HG03159 (cell line): Measurements from ENCODE around the gene CLDN15.
"Not testable (repeated sequence)": the region's sequence is repeated elsewhere in the genome, so short reads cannot be mapped to it uniquely, and the experiment has no call there.

ENCODE experiments used
- ATAC-seq: cut with Tn5 transposase; IDR thresholded peaks from one replicate; pipeline ENCODE4 v1.9.1; 2021; ENCODE audit warnings: mild to moderate bottlenecking, moderate library complexity; ENCODE audit not compliant: unreplicated experiment

Gene CLDN15, protein sequence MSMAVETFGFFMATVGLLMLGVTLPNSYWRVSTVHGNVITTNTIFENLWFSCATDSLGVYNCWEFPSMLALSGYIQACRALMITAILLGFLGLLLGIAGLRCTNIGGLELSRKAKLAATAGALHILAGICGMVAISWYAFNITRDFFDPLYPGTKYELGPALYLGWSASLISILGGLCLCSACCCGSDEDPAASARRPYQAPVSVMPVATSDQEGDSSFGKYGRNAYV

GRCh38 chr7:101237206-101238067 lies at the start of gene CLDN15:
CLDN15 (minus strand) TSS chr7:101237802; CDS start chr7:101237581, 221 bp downstream.
- ATAC-seq: no peak

- ATAC-seq: no peak
These were observed 49.4 kb upstream of the CLDN15 start for GRCh38 chr7:101287032-101287431.

DNA sequence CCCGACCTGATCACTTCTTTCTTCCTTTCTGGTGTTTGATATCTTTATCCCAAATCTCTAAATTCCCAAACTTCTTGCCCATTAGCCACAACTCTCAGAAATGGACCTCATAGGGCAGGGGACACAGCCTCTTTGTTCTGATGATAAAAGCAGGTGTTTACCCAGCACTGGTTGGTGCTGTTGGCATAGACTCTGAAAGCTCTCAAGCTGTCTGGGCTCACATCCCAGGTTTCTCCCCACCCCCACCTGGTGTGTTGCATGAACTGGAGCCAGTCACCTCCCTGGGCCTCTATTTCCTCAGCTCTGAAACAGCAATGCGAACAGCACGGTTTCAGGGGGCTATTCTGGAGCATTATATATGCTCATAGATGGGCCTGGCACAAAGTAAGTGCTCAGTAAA lies 48.3 kb upstream of the CLDN15 start:
- ATAC-seq: not testable (repeated sequence)

DNA sequence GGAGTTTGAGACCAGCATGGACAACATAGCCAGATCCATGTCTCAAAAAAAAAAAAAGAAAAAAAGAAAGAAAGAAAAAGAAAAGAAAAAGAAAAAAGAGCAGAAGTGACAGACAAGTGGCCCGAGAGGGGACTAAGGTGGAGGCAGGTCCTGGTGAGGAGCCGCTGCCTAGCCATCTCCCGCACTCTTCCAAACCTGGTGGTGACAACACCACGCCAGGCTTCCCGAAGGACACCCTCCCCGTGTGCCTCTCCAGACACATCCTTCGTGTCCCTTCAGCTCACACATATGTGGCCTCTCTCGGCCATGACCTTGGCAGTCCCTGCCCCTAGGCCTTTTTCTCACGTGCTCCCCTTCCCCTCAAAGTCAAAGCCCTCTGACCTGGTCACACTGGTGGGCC lies 47.6 kb upstream of the CLDN15 start:
- no peak for ATAC-seq

GRCh38 chr7:101280912-101281311 lies 43.3 kb upstream of the CLDN15 start:
- ATAC-seq: not testable (repeated sequence)

GRCh38 chr7:101278461-101279292 lies 41.1 kb upstream of the CLDN15 start:
- no peak for ATAC-seq

GRCh38 chr7:101277155-101277554 lies 39.6 kb upstream of the CLDN15 start:
- ATAC-seq: no peak

GRCh38 chr7:101273206-101273605 lies 35.6 kb upstream of the CLDN15 start:
- no peak for ATAC-seq

- no peak for ATAC-seq
These were observed 33.4 kb upstream of the CLDN15 start for GRCh38 chr7:101271021-101271420.

DNA sequence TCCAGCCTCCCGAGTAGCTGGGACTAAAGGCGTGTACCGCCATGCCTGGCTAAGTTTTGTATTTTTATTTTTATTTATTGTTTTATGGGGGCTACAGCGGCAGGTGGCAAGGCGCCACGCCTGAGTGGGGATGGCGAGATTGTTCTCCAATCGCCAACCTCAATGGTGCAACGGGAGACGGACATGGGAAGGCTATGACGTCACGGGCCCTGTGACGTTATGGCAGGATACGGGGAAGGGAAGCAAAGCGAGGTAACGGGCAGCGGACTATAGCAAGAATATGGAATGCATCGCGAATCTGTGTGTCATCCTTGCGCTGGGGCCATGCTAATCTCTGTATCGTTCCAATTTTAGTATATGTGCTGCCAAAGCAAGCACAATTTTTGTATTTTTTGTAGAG lies 32.1 kb upstream of the CLDN15 start:
- no peak for ATAC-seq

DNA sequence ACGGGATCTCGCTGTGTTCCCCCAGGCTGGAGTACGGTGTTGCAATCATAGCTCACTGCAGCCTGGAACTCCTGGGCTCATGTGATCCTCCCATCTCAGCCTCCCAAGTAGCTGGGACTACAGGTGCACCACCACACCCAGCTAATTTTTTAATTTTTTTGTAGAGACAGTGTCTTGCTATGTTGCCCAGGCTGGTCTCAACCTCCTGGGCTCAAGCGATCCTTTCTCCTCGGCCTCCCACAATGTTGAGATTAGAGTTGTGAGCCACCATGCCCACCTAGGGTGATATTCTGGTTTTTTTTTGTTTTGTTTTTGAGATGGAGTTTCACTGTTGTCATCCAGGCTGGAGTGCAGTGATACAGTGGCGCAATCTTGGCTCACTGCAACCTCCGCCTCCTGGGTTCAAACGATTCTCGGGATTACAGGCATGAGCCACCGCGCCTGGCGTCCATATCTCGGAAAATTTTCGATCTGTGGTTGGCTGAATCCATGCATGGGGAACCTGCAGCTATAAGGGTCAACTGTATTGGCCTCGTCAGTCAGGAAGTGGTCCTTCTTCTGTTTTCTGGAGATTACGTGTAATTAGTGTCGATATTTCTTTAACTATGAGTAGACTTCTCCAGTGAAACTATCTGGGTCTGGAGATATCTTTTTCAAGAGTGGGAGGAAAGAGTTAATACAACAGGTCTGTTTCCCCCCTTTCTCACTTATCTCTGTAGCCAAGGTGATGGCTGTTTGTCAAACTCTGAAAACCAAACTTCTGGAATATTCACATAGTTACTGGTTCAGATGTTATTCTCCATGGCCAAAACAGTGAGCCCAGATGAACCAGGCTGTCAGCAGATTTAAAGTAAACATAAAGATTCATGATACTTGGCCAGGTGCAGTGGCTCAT lies 28.3 kb upstream of the CLDN15 start:
- no peak for ATAC-seq

DNA sequence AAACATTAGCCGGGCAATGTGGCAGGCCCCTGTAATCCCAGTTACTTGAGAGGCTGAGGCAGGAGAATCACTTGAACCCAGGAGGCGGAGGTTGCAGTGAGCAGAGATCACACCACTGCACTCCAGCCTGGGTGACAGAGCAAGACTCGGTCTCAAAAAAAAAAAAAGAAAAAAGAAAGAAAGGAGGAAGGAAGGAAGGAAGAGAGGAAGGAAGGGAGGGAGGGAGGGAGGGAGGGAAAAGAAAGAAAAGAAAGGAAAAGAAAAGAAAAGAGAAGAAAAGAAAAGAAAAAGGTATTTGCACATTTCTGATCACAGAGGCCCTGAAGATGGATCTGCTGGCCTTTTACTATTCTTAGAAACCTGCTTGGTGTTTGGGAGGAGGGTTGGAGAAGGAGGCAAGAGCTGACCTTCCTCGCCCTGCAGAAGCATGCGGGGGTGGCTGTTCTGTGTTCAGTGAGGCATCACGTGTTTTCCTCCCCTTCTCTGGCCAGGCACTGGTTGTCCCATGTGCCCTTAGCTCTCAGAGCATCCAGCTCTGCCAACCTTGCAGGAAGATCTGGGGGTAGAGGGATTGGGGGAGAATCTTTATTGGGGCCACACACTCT lies 26.6 kb upstream of the CLDN15 start:
- not testable (repeated sequence) for ATAC-seq

- no peak for ATAC-seq
These were observed 20.7 kb upstream of the CLDN15 start for GRCh38 chr7:101258243-101258731.

DNA sequence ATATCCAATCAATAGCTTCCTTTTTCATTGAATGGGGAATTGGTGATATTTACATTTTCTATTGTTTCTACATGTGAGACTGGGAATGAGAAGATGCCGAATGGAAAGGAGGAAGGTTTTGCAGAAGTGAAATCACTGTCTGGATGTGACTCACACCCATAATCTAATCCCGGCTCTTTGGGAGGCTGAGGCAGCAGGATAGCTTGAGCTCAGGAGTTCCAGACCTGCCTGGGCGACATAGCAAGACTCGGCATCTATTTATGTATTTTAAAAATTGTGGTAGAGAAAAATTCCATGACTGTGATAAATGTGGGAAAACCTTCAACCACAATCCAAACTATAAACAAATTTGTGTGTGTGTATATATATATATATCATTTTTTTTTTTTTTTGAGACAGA lies 18.2 kb upstream of the CLDN15 start:
- ATAC-seq: no peak

DNA sequence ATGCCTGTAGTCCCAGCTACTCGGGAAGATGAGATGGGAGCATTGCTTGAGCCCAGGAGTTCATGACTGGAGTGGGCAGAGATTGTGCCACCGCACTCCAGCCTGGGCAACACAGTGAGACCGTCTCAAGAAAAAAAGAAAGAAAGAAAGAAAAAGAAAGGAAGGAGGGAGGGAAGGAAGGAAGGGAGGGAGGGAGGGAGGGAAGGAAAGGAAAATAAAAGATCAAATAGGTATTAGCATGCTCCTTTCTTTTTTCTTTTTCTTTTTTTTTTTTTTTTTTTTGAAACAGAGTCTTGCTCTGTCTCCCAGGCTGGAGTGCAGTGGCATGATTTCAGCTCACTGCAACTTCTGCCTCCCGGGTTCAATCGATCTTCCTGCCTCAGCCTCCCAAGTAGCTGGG lies 15.6 kb upstream of the CLDN15 start:
- ATAC-seq: not testable (repeated sequence)

GRCh38 chr7:101251871-101252659 lies 14.5 kb upstream of the CLDN15 start:
- peak; percentile 98 for ATAC-seq

DNA sequence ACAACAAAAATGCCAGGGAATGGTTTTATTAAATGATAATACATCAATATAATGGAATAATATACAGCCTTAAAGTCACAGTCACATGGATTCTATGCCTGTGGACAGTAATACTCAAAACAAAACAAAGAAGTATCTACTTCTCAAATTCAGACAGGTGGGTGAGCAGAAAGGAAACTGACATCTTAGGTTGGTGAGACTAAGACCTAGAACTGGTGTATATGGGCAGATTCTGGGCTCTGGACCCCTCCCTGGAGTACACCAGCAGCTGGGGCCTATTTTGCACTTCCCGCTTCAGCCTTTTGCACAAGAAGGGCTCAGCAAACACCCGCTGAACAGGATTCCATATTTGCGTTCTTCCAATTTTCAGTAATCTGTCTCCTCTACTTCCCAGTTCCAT lies 12.7 kb upstream of the CLDN15 start:
- no peak for ATAC-seq

DNA sequence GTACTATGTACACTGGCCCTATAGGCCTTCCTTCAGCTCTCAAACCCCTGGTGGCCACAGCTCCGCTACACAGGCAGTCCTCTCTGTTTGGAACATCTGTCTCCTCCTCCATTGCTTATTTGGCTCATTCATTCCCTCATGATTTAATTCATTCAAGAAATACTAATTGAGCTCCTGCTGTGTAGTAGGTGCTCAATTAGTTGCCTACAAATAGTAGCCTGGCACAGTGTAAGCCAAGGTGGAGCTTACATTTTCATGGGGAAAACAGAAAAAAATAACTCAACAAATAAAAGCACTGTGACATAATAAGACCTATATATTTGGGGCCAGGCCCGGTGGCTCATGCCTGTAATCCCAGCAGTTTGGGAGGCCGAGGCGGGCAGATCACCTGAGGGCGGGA lies 10.7 kb upstream of the CLDN15 start:
- ATAC-seq: no peak

GRCh38 chr7:101245147-101245668 lies 7.6 kb upstream of the CLDN15 start:
- no peak for ATAC-seq
